Subcutaneous adipose tissue (tissue), 4 donors: Measurements from ENCODE around the gene PACS1. TPM values are rescaled to one million over a fixed set of nuclear protein-coding genes. Genes with fewer than 3 reads are reported as not detected.

ENCODE experiments used
- CTCF ChIP-seq: fragments of 450-650 bp; IDR thresholded peaks from one replicate; pipeline ENCODE4 v1.5.1; 2016; ENCODE audit warnings: low read depth, mild to moderate bottlenecking, control low read depth, antibody characterized with exemption, moderate library complexity
- total RNA-seq, 4 donors: library from RNA; depleted of rRNA; stranded (reverse); fragments of >200 nt; gene quantifications; one replicate each; pipeline ENCODE4 v1.1.0, GENCODE V29; 2016

Gene PACS1
- total RNA-seq, 4 donors from 2014 or later = 38.3 to 75.7 (median 41.0) TPM

- TF ChIP-seq CTCF = no peak
These were observed 23.2 kb upstream of the PACS1 start for GRCh38 chr11:66046901-66047300.

GRCh38 chr11:66047541-66048365, 22.3 kb upstream of the PACS1 start:
- no peak for TF ChIP-seq CTCF

- no peak for TF ChIP-seq CTCF
These were observed 21.3 kb upstream of the PACS1 start, which contains the start of gene GAL3ST3 for GRCh38 chr11:66048547-66049323. TSS of gene GAL3ST3 (minus strand) at chr11:66049161. CDS start at chr11:66045415, 3,746 bp downstream.

- TF ChIP-seq CTCF = no peak
These were observed 19.4 kb upstream of the PACS1 start for GRCh38 chr11:66050581-66051231.

- no peak for TF ChIP-seq CTCF
These were observed 18.7 kb upstream of the PACS1 start for GRCh38 chr11:66051371-66051765.

GRCh38 chr11:66051766-66052663, 18.1 kb upstream of the PACS1 start, which contains the start of gene SF3B2:
TSS of gene SF3B2 (plus strand) at chr11:66052364. CDS start at chr11:66052385, 21 bp downstream.
- no peak for TF ChIP-seq CTCF
